ENCODE data around the gene MAN1C1.

Gene MAN1C1

DNA sequence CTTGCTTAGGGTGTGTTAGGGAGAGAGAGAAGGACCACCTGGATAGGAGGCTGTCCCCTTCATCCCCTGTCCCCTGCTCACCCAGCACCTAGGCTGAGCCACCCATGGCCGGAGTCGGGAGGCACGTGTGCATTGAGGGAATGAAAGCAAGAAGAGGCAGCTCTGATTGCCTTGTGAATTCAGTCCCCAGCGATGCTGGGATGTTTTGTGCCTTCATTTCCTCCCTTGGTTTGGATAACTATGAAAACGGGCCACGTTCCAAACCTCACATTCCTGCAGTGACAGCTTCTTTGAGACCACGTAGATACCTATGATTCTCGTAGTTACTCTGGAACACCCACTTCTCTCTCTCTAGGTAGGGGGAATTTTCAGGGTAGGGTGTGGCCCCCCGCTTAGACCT is 67.1 kb downstream of the MAN1C1 start:
- no peak overlapping the region for H3K4me2 ChIP-seq (ENCODE audit: low read depth, low read length, poor library complexity, severe bottlenecking)
- no peak overlapping the region for H3K27ac ChIP-seq (ENCODE audit: low read depth, low read length)
- no peaks in the 10 kb centered on the region for H3K36me3 ChIP-seq (ENCODE audit: low read length)
- H4K20me1 ChIP-seq (ENCODE audit: low read depth, low read length): no peaks in the 10 kb centered on the region
- no peaks in the 10 kb centered on the region for H3K9me2 ChIP-seq (replicated peaks; ENCODE audit: insufficient read depth, low read length)
- H2AFZ ChIP-seq (ENCODE audit: low read depth, low read length, severe bottlenecking): no peak overlapping the region
- no peaks in the 10 kb centered on the region for H3K9me3 ChIP-seq (ENCODE audit: insufficient read depth, low read length)
- no peaks in the 10 kb centered on the region for H3K27me3 ChIP-seq (ENCODE audit: low read length)
- H3K79me2 ChIP-seq (ENCODE audit: insufficient read depth, low read length): no peaks in the 10 kb centered on the region
- H3K9ac ChIP-seq (ENCODE audit: low read length): no peak overlapping the region
- H3K4me3 ChIP-seq (ENCODE audit: insufficient read depth, low read length, poor library complexity, severe bottlenecking): no peak overlapping the region
- H3F3A ChIP-seq (ENCODE audit: insufficient read depth): no peaks in the 10 kb centered on the region
- TF ChIP-seq, protein P1, sequence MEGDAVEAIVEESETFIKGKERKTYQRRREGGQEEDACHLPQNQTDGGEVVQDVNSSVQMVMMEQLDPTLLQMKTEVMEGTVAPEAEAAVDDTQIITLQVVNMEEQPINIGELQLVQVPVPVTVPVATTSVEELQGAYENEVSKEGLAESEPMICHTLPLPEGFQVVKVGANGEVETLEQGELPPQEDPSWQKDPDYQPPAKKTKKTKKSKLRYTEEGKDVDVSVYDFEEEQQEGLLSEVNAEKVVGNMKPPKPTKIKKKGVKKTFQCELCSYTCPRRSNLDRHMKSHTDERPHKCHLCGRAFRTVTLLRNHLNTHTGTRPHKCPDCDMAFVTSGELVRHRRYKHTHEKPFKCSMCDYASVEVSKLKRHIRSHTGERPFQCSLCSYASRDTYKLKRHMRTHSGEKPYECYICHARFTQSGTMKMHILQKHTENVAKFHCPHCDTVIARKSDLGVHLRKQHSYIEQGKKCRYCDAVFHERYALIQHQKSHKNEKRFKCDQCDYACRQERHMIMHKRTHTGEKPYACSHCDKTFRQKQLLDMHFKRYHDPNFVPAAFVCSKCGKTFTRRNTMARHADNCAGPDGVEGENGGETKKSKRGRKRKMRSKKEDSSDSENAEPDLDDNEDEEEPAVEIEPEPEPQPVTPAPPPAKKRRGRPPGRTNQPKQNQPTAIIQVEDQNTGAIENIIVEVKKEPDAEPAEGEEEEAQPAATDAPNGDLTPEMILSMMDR (IDR thresholded peaks at IDR 0.05; ENCODE audit: insufficient read depth, low read length, poor library complexity, severe bottlenecking): no peak
- TF ChIP-seq EZH2phosphoT487 (conservative IDR thresholded peaks at IDR 0.05; ENCODE audit: low read length): no peak

DNA sequence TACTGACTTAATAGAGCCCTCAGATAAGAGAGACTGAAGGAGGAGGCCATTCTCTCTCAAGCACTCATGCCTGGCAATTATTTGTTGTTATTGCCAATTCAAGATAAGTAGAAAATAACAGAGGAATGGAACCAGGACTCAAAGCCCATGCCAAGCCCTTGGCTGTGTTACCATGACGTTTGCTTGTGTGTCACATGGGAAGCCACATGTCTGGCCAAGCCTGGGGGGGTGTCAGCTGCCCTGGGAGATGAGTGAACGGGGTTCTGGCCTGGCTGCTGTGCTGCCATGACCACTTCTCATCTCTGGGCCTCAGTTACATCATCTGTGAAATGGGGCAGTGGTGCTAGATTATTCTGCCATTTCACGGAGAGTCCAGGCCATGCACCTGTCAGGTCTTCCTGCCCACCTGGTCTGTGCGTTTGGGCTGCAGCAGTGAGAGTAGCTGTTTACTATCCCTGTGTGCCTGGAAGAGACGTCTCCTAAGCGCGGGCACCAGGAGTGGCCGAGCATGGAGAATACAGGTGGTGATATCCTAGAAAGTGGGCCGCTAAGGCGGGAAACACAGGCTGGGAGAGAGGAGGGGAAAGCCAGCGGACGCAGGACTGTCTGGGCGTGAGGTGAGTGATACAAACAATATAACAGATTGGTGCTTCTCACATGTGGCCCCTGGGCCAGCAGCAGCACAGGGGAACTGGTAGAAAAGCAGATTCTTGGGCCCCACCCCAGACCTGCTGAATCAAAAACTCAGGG is 67.8 kb downstream of the MAN1C1 start:
- Histone ChIP-seq H2AFZ (ENCODE audit: low read depth, low read length, severe bottlenecking) (no peak overlapping the region), H3K36me3 (ENCODE audit: low read length) (no peaks in the 10 kb centered on the region), H3K4me3 (ENCODE audit: insufficient read depth, low read length, poor library complexity, severe bottlenecking) (no peak overlapping the region), H3K9ac (ENCODE audit: low read length) (no peak overlapping the region), H4K20me1 (ENCODE audit: low read depth, low read length) (no peaks in the 10 kb centered on the region), H3F3A (ENCODE audit: insufficient read depth) (no peaks in the 10 kb centered on the region), H3K79me2 (ENCODE audit: insufficient read depth, low read length) (no peaks in the 10 kb centered on the region), H3K9me2 (replicated peaks; ENCODE audit: insufficient read depth, low read length) (no peaks in the 10 kb centered on the region), H3K27ac (ENCODE audit: low read depth, low read length) (no peak overlapping the region), H3K4me2 (ENCODE audit: low read depth, low read length, poor library complexity, severe bottlenecking) (no peak overlapping the region), H3K27me3 (ENCODE audit: low read length) (no peaks in the 10 kb centered on the region), H3K9me3 (ENCODE audit: insufficient read depth, low read length) (no peaks in the 10 kb centered on the region)
- TF ChIP-seq, protein P1 (IDR thresholded peaks at IDR 0.05; ENCODE audit: insufficient read depth, low read length, poor library complexity, severe bottlenecking): no peak
- TF ChIP-seq EZH2phosphoT487 (conservative IDR thresholded peaks at IDR 0.05; ENCODE audit: low read length): no peak

DNA sequence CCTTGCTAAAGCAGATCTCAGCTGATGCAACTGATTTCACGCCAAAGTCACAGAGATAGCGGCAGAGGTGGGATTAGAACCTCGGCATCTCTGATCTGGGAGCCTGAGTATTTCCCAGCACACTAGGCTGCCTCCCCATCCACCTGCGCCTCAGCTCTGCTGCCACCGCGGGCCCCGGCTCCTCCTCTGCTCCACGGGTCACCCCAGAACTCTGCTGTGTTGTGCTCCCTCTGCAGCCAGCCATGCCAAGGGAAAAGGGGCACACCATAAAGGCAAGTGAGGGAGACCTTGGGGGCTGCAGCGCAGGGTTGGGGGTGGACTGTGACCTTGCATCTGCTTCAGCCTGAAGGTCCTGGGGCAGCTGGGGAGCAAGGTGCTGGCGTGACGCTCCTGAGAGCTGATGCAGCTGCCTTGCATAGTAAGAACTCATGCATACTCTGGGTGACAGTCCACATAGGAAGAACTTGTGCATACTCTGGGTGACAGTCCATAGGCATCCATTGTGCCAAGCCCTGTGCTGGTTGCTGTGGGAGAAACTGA is 68.7 kb downstream of the MAN1C1 start:
- TF ChIP-seq EZH2phosphoT487 (conservative IDR thresholded peaks at IDR 0.05; ENCODE audit: low read length): no peak
- TF ChIP-seq, protein P1 (IDR thresholded peaks at IDR 0.05; ENCODE audit: insufficient read depth, low read length, poor library complexity, severe bottlenecking): no peak
- H3F3A ChIP-seq (ENCODE audit: insufficient read depth): no peaks in the 10 kb centered on the region
- H3K79me2 ChIP-seq (ENCODE audit: insufficient read depth, low read length): no peaks in the 10 kb centered on the region
- no peaks in the 10 kb centered on the region for H3K9me2 ChIP-seq (replicated peaks; ENCODE audit: insufficient read depth, low read length)
- no peak overlapping the region for H3K4me3 ChIP-seq (ENCODE audit: insufficient read depth, low read length, poor library complexity, severe bottlenecking)
- H3K27ac ChIP-seq (ENCODE audit: low read depth, low read length): no peak overlapping the region
- no peak overlapping the region for H3K9ac ChIP-seq (ENCODE audit: low read length)
- H3K27me3 ChIP-seq (ENCODE audit: low read length): no peaks in the 10 kb centered on the region
- no peaks in the 10 kb centered on the region for H3K36me3 ChIP-seq (ENCODE audit: low read length)
- no peak overlapping the region for H3K4me2 ChIP-seq (ENCODE audit: low read depth, low read length, poor library complexity, severe bottlenecking)
- H2AFZ ChIP-seq (ENCODE audit: low read depth, low read length, severe bottlenecking): no peak overlapping the region
- H4K20me1 ChIP-seq (ENCODE audit: low read depth, low read length): no peaks in the 10 kb centered on the region
- H3K9me3 ChIP-seq (ENCODE audit: insufficient read depth, low read length): no peaks in the 10 kb centered on the region
